K562 (cell line): ENCODE data around the gene PDE6B. TPM values are rescaled to one million over a fixed set of nuclear protein-coding genes. Genes with fewer than 3 reads are reported as not detected.

Source experiments
- ATAC-seq: fragments of 200-7000 bp; cut with Tn5 transposase; 3 replicates; pipeline ENCODE4 v1.9.1; 2020; ENCODE audit warnings: moderate library complexity
- BruUV-seq: library from RNA; stranded (reverse); fragments of 400-500 nt; replicated peaks from 2 replicates; lab custom pipeline; 2021; lab: Mats Ljungman, UMichigan
- CTCF ChIA-PET: fragments of 300-600 bp; formaldehyde crosslinking; extraction: SDS; loops from one replicate; lab custom pipeline; 2021; ENCODE audit warnings: low intra/inter-chr PET ratio; lab: Yijun Ruan, JAX
- POLR2A ChIA-PET: fragments of 300-600, 350-650 bp; sonication (Branson Sonifier 250); formaldehyde crosslinking; extraction: SDS; loops from one replicate; lab custom pipeline; 2021; ENCODE audit warnings: antibody characterized with exemption, inconsistent platforms; lab: Yijun Ruan, JAX
- DNase-seq, 4 experiments: peaks; one replicate each; pipeline versions ENCODE4 v3.0.0 to v3.0.0-alpha.2; 2011 to 2018; ENCODE audit warnings: low spot score in 3 of 4, mixed read lengths in 3 of 4; ENCODE audit errors: extremely low read depth in 1 of 4
- FAIRE-seq: peaks from 2 replicates; lab custom pipeline; 2011; peaks lifted over from hg19 to GRCh38; lab: Jason Lieb, UNC
- H2AFZ ChIP-seq: 2 replicates; pipeline ENCODE4 v1.6.0; 2011; ENCODE audit warnings: low read depth, low read length, control low read depth, inconsistent platforms
- H3K27ac ChIP-seq: fragments of 200-600 bp; 3 replicates; pipeline ENCODE4 v1.8.0; 2011; ENCODE audit warnings: low read depth, mild to moderate bottlenecking, control low read depth, inconsistent platforms, low read length, moderate library complexity, mixed read lengths; ENCODE audit errors: extremely low read depth
- H3K27me3 ChIP-seq, 2 experiments: fragments of 300-600 bp in 1 of 2; 2 replicates in 1 of 2; 3 replicates in 1 of 2; pipeline versions ENCODE4 v1.6.0 to v1.8.0; 2011; ENCODE audit warnings: inconsistent platforms in 2 of 2, low read length in 2 of 2, mild to moderate bottlenecking in 1 of 2, mixed read lengths in 1 of 2, moderate library complexity in 1 of 2; ENCODE audit not compliant: control insufficient read depth in 2 of 2, insufficient read depth in 2 of 2
- H3K36me3 ChIP-seq: fragments of 300-600 bp; 3 replicates; pipeline ENCODE4 v1.8.0; 2011; ENCODE audit warnings: mild to moderate bottlenecking, low read length, inconsistent platforms; ENCODE audit not compliant: control insufficient read depth, insufficient read depth
- H3K4me1 ChIP-seq, 2 experiments: fragments of 200-600 bp in 1 of 2; replicated peaks in 1 of 2; 2 replicates in 1 of 2; 3 replicates in 1 of 2; pipeline versions ENCODE4 v1.5.1 to v1.8.0; 2011; ENCODE audit warnings: inconsistent platforms in 2 of 2, low read length in 2 of 2, mild to moderate bottlenecking in 1 of 2, mixed read lengths in 1 of 2, moderate library complexity in 1 of 2; ENCODE audit not compliant: control insufficient read depth in 2 of 2, insufficient read depth in 2 of 2
- H3K4me2 ChIP-seq: 2 replicates; pipeline ENCODE4 v1.6.1; 2011; ENCODE audit warnings: low read length, control low read depth, inconsistent platforms, mixed read lengths; ENCODE audit not compliant: insufficient read depth
- H3K4me3 ChIP-seq: fragments of 200-600 bp; sonication (generic), shearing (Covaris generic); 2 replicates; pipeline ENCODE4 v1.5.1; 2016; ENCODE audit warnings: control low read depth, inconsistent platforms
- H3K79me2 ChIP-seq: fragments of 200-600 bp; 3 replicates; pipeline ENCODE4 v1.8.0; 2011; ENCODE audit warnings: low read length, inconsistent platforms; ENCODE audit not compliant: control insufficient read depth, insufficient read depth
- H3K9ac ChIP-seq, 2 experiments: 2 replicates each; pipeline versions ENCODE4 v1.6.0 to v1.6.1; 2011; ENCODE audit warnings: low read depth in 2 of 2, low read length in 2 of 2, control low read depth in 1 of 2, inconsistent platforms in 1 of 2, mild to moderate bottlenecking in 1 of 2, mixed read lengths in 1 of 2; ENCODE audit not compliant: insufficient read depth in 1 of 2
- H3K9me1 ChIP-seq: one replicate; pipeline ENCODE4 v1.6.0; 2011; ENCODE audit warnings: inconsistent platforms, mild to moderate bottlenecking, low read length, moderate library complexity; ENCODE audit not compliant: control insufficient read depth, insufficient read depth
- H3K9me3 ChIP-seq: replicated peaks from 2 replicates; pipeline ENCODE4 v1.5.1; 2011; ENCODE audit warnings: low read depth, low read length, inconsistent platforms; ENCODE audit not compliant: control insufficient read depth, insufficient read depth
- H4K20me1 ChIP-seq: replicated peaks from 2 replicates; pipeline ENCODE4 v1.6.1; 2011; ENCODE audit warnings: low read length, inconsistent platforms, mixed read lengths; ENCODE audit not compliant: control insufficient read depth, insufficient read depth
- CC2D1A ChIP-seq: fragments of 450-650 bp; IDR thresholded peaks from 2 replicates; pipeline ENCODE4 v1.6.1; 2017; ENCODE audit warnings: mild to moderate bottlenecking
- JUND ChIP-seq, 2 experiments: IDR thresholded peaks; 2 replicates in 1 of 2; 3 replicates in 1 of 2; pipeline ENCODE4 v1.6.1; 2011; ENCODE audit warnings: borderline replicate concordance in 2 of 2, low read depth in 2 of 2, low read length in 2 of 2, improper control_type of control experiment in 1 of 2, missing biosample characterization in 1 of 2, missing genetic modification characterization in 1 of 2, missing genetic modification reagents in 1 of 2
- KLF10 ChIP-seq: fragments of 250-450 bp; sonication (Bioruptor Pico); IDR thresholded peaks from 2 replicates; pipeline ENCODE4 v1.6.1; 2021; ENCODE audit warnings: matching md5 sums
- MTF1 ChIP-seq: fragments of 250-450 bp; sonication (Bioruptor Pico); IDR thresholded peaks from 2 replicates; pipeline ENCODE4 v1.9.0; 2021; ENCODE audit warnings: moderate library complexity, mild to moderate bottlenecking, inconsistent platforms, borderline replicate concordance
- WGBS: fragments of 100-300 bp; shearing (Covaris generic); methylation state at CpG from one replicate; pipeline ENCODE4 v1.1.6; 2016; ENCODE audit warnings: low coverage, mixed read lengths; ENCODE audit not compliant: insufficient coverage; ENCODE audit errors: missing lambda C conversion rate; 5-methylcytosine and 5-hydroxymethylcytosine counted together
- in situ Hi-C: fragments of 300-500 bp; cut with MboI; formaldehyde crosslinking; loops from 4 replicates; pipeline ENCODE4 v1.15.0; 2018; ENCODE audit warnings: inconsistent platforms, mixed read lengths
- intact Hi-C: fragments of 100-400 bp; cut with micrococcal nuclease; formaldehyde crosslinking; loops from 2 replicates; pipeline ENCODE4 v1.14.2; 2022
- polyA plus RNA-seq, 8 experiments: library from polyadenylated mRNA; depleted of rRNA in 4 of 8; stranded (reverse) in 5 of 8; unstranded in 3 of 8; fragments of >200 nt; fragmentation: Nextera tagmentation in 2 of 8; fragmentation: Illumina TruSeq in 1 of 8; extraction: Ambion mirVana in 2 of 8; extraction: Trizol in 1 of 8; gene quantifications; 2 replicates each; pipeline versions ENCODE4 v1.2.1 to v1.2.3, GENCODE V29; 2011 to 2014; ENCODE audit warnings: inconsistent platforms in 1 of 8, missing spikeins in 1 of 8
- total RNA-seq, 7 experiments: library from RNA; depleted of rRNA in 6 of 7; stranded (reverse); fragments of >200 nt in 6 of 7; fragmentation: Illumina TruSeq in 2 of 7; extraction: Trizol in 2 of 7; gene quantifications; 2 replicates each; pipeline versions ENCODE4 v1.2.1 to v1.2.3, GENCODE V29; 2011 to 2021; ENCODE audit warnings: low replicate concordance in 1 of 7
- TF ChIP-seq, protein P1 (sequence below): fragments of 450-650 bp; IDR thresholded peaks from 2 replicates; pipeline ENCODE4 v1.7.1; 2018; ENCODE audit warnings: mild to moderate bottlenecking, low read depth; ENCODE audit not compliant: partially characterized antibody
- TF ChIP-seq, protein P2 (sequence below), 2 experiments: fragments of 450-650 bp in 1 of 2; sonication (generic) in 1 of 2; formaldehyde crosslinking in 1 of 2; IDR thresholded peaks in 1 of 2; conservative IDR thresholded peaks in 1 of 2; 2 replicates each; pipeline versions ENCODE4 v1.6.1 to v1.8.1; 2016 to 2023; ENCODE audit warnings: mild to moderate bottlenecking in 2 of 2, moderate library complexity in 2 of 2, inconsistent platforms in 1 of 2, missing genetic modification reagents in 1 of 2

The PDE6B gene
- total and polyA plus RNA-seq, 9 of the 15 experiments (the other 6 are each of a cell fraction or from before 2014, with no cell fraction given), result 0.04 TPM; not detected in 8

DNA sequence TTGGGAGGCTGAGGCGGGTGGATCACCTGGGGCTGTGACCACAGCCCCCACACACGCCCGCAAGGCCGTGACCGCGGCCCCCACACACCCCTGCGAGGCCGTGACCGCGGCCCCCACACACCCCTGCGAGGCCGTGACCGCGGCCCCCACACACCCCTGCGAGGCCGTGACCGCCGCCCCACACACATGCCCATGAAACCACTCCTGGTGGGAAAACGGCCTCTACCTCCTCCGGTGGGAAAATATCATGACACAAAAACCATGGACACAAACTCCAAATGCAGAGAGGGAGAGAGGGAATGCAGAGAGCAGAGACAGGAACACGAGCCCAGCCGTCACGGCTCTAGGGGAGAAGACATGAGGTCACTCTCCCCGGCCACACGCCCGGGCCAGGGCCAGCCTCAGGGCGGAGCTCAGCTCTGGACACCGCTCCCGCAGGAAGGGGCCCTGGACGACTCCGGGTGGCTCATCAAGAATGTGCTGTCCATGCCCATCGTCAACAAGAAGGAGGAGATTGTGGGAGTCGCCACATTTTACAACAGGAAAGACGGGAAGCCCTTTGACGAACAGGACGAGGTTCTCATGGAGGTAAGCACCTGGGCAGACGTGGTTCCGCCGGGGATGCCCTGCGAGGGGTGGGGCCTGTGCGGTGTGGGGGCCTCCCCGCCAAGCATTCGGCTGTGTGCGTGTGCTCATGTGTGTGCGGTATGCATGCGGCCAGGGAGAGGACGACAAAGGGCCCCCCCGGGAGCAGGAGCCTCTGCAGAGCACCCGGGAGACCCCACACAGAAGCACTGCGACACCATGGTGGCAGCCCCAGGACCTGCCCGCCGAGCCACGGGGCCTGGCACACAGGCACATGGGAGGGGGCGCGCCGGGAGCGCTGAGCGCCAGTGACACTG lies 31.3 kb downstream of the PDE6B start:
- Histone ChIP-seq H3K9ac (no peak overlapping the region), H3K9me3 (peaks cover 3% of the 10 kb centered on the region; the same call in 1 of the 2 replicates), H3K27ac (no peak overlapping the region), H3K27me3 (peaks cover 21 to 44% of the 10 kb centered on the region in 2 experiments; a peak in 4 of 5 replicates), H3K79me2 (no peaks in the 10 kb centered on the region), H3K36me3 (no peaks in the 10 kb centered on the region), H3K4me3 (no peak overlapping the region), H3K4me1 (peaks cover 0 to 54% of the 10 kb centered on the region in 2 experiments; a peak in 2 of 5 replicates), H3K9me1 (no peaks in the 10 kb centered on the region), H3K4me2 (no peak overlapping the region), H2AFZ (no peak overlapping the region), H4K20me1 (no peaks in the 10 kb centered on the region)
- no peak for FAIRE-seq
- no peak for ATAC-seq
- 27% methylated on average over 28 of the region's 58 CpGs for WGBS
- TF ChIP-seq JUND (IDR thresholded peaks at IDR 0.05; ENCODE audit: borderline replicate concordance, low read depth, low read length) (no peak), JUND (tag; IDR thresholded peaks at IDR 0.05; ENCODE audit: borderline replicate concordance, low read depth, low read length) (no peak), KLF10 (no peak), MTF1 (no peak), CC2D1A (no peak)
- TF ChIP-seq, protein P1, sequence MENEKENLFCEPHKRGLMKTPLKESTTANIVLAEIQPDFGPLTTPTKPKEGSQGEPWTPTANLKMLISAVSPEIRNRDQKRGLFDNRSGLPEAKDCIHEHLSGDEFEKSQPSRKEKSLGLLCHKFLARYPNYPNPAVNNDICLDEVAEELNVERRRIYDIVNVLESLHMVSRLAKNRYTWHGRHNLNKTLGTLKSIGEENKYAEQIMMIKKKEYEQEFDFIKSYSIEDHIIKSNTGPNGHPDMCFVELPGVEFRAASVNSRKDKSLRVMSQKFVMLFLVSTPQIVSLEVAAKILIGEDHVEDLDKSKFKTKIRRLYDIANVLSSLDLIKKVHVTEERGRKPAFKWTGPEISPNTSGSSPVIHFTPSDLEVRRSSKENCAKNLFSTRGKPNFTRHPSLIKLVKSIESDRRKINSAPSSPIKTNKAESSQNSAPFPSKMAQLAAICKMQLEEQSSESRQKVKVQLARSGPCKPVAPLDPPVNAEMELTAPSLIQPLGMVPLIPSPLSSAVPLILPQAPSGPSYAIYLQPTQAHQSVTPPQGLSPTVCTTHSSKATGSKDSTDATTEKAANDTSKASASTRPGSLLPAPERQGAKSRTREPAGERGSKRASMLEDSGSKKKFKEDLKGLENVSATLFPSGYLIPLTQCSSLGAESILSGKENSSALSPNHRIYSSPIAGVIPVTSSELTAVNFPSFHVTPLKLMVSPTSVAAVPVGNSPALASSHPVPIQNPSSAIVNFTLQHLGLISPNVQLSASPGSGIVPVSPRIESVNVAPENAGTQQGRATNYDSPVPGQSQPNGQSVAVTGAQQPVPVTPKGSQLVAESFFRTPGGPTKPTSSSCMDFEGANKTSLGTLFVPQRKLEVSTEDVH, result no peak
- TF ChIP-seq, protein P2, sequence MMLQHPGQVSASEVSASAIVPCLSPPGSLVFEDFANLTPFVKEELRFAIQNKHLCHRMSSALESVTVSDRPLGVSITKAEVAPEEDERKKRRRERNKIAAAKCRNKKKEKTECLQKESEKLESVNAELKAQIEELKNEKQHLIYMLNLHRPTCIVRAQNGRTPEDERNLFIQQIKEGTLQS (IDR thresholded peaks at IDR 0.05), result no peak
- TF ChIP-seq, protein P2 (CRISPR knock-in tag; conservative IDR thresholded peaks at IDR 0.05), result no peak
- in situ Hi-C loops, result no loop called here
- ChIA-PET CTCF (no interaction called here), POLR2A (no interaction called here)
- intact Hi-C loops, result no loop called here
- DNase-seq, result no peak
- no TSS peak for BruUV-seq
